Stimulated activated CD4-positive, alpha-beta T cell treated with anti-CD3 and anti-CD28 coated beads, Interleukin-2, amount 100 ng/mL, for 48 hours (primary cell): ENCODE measurements around the gene NOTUM.
"Not testable (repeated sequence)": the region's sequence is repeated elsewhere in the genome, so short reads cannot be mapped to it uniquely, and the experiment has no call there.

ENCODE experiments used
- DNase-seq, 2 donors: peaks; one replicate each; pipeline ENCODE4 v3.0.0-alpha.2; 2020

Gene NOTUM

GRCh38 chr17:81922566-81923301 is 38.3 kb downstream of the NOTUM start:
- no peak for DNase-seq

DNA sequence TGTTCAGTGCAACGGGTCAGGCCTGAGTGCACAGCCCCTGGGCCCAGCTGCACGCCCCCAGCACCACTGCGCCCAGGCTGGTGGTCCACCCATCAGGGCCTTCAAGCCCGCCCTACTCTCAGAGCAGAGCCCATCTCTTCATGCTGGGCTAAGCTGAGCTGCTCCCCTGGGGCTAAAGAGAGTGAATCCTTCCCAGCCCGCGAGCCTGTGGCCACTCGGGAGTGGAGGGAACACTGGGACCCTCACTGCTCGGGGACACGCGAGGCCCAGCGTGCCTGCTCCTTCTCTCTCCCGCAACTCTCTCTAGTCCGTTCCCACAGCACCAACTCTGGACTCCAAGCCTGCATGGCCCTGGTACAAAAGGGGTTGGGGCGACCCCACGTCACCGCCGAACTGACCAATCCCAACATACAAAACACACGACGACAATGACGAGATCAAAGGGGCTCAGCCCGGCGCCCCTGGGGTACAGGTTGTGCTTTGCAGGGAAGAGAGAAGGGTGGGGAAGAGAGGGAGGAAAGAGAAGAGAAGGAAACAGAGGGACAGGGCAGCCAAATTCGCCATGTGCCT is 38.9 kb downstream of the NOTUM start:
- no peak for DNase-seq

- no peak for DNase-seq
Measured at GRCh38 chr17:81921537-81921862, 39.5 kb downstream of the NOTUM start.

DNA sequence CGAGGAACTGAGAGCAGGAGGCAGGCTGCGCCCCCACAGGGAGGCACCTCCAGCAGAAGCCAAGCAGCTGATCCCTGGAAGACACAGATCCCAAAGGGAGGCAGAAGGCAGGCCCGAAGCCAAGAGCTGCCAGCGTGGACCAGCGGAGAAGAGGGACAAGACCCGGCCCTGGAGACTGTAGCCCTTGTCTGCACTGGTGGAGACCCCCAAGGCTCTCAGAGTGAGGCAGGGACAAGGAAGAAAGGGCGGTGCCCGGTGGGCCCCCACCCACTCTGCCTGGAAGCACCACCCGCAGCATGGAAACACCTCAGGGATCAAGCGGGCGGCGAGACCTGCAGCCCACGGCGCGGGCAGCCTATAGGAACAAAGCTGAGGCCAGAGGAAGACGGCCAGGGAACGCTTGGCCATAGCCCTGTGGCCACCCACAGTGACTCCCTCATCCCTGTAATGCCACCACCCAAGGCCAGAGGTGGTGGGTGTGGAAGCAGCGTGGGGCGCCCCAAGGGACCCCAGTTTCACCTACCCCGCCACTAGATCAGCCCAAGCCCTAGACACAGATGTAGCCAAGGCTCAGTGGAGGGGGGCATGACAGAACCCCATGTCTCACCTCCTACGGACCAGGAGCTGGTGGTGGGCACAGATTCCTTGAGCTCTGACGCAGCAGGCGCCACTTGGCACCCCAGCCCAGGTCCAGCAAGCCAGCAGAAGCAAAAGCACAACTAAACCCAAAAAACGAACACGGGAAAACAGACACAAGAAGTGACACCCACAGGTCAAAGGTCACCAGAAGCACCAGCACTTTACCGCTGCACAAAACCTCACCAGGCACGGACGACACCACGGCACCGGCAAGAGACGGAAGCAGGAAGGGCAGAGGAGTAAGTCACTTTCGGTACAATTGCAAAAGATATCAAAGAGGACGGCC is 40.1 kb downstream of the NOTUM start:
- no peak for DNase-seq

DNA sequence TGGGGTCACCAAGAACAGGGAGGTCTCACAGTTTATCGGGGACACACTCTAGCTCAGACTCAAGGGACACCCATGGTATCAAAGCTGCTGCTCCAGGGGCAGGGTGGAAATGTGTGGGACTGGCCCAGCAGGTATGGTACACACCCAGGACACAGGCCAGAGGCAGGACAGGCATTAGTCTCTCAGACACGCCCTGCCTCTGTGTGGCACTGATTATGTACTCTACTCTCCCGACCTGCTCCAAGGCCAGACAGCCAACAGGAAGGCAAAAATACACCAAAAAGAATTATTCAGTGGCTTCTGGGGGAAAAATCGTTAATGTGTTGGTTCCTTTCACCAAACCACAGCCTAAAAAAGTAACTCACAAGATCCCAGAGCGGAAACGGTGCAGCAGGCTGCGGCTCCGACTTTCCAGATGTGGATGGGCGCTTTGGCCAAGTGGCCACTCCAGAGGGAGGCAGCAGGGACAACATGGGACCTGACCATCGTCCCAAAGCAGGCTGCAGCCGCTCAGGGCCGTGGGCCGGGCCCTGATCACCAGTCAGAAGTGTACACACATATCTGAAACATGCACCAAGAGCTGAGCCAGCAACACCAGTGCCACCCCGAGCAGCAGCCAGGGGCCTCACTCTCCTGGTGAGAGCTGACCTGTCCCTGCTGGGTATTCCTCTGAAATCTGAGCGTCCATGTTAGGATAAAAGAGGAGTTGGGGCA is 42.0 kb downstream of the NOTUM start:
- no peak for DNase-seq

DNA sequence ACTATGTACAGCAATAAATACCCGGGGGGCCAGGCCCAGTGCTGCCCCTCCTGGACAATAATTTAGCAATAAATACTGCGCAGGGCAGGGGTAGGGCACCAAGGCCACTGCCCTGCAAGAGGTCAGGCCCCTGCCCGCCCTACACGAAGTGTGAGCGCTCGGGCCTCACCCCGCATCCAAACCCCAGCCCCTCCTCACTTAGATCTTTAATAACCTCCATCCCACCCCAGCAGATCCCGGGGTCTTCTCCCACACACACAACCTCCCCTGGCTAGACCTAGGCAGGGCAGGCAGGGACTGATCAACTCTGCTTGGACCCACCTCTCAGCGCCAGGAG is 42.7 kb downstream of the NOTUM start:
- DNase-seq: not testable (repeated sequence)

GRCh38 chr17:81917565-81918332 is 43.2 kb downstream of the NOTUM start, which contains the start of gene SIRT7:
Gene SIRT7 (minus strand): TSS chr17:81918176. CDS start chr17:81918131, 45 bp downstream.
- peak; percentile 65 to 77 for DNase-seq

DNA sequence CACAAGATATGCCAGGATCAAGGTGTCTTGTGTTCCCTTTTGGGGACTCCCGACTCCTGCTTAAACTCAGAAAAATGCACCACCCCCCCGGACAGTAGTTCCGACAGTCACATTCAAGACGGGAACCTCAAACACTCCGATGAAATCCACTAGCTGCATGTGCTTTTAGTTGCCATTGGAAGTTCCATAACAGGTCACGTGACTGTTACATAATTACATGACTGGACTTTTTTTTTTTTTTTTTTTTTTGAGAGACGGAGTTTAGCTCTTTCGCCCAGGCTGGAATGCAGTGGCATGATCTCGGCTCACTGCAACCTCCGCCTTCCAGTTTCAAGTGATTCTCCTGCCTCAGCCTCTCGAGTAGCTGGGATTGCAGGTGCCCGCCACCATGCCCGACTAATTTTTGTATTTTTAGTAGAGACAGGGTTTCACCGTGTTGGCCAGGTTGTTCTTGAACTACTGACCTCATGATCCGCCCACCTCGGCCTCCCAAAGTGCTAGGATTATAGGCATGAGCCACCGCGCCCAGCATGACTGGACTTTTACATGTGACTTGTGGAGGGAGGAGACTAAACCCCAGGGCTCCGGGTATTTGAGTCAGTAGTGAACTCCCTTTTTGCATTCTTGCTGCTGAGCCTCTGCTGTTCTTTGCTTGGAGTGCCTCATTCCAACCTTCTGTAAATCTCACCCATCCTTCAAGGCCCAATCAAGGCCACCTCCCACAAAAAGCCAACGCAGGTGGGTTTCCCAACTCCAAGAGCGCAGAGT is 44.6 kb downstream of the NOTUM start:
- no peak for DNase-seq

DNA sequence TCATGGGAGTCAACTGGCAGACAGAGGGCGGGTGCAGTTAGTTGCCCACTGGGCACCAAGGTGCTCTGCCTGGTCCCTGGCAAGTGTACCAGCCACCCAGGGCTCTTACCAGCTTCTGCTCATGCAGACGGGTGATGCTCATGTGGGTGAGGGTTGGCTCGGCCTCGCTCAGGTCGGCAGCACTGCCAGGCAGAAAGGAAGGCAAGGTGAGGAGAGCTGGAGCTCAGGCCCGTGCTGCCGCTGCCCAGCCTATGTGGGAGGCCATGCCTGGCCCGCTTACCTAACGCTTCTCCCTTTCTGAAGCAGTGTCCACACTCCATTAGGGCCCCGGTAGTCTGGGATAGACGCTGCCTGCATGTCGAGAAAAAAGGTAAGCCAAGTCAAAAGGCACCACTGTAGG is 45.7 kb downstream of the NOTUM start:
- no peak for DNase-seq

GRCh38 chr17:81914103-81914850 is 46.7 kb downstream of the NOTUM start:
- no peak for DNase-seq

GRCh38 chr17:81913394-81914102 is 47.4 kb downstream of the NOTUM start:
- no peak for DNase-seq

DNA sequence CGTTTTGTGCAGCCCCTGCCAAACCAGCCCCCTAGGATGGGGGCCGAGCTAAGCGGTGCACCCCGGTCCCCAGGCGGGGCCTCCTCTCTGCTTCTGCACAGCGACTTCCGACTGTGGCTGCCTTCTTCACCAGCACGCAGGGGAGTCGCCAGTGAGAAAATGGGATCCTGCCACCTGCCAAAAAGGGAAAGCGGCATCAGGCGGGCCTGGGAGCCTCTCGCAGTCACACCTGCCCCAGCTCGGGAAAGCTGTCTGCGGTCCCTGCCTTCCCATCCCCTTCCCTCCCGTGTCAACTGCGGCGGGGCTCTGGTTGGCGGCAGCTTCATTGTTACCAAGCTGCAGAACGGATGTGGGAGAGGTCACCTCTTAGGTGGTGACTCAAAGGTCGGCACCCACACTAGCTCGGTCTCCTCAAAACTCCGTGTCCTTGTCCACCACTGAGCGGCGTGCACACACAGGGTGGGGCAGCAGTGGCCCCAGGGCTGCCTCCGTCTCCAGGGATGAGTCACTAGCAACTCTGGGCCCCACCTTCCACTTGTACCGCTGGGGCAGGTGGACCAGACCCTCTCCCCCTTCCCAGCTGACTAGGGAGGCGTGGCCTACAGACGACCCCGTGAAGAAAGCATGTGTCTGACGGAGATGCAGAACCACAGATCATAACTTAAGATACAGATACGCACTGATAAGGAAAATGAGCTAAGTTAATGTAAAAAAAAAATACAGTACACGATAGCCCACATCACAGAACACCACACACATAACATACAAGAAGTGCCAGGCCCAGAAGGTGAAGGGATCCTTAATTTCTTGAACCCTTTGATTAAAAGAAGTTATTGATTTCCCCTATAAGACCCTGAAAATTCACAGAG is 48.3 kb downstream of the NOTUM start:
- no peak for DNase-seq

DNA sequence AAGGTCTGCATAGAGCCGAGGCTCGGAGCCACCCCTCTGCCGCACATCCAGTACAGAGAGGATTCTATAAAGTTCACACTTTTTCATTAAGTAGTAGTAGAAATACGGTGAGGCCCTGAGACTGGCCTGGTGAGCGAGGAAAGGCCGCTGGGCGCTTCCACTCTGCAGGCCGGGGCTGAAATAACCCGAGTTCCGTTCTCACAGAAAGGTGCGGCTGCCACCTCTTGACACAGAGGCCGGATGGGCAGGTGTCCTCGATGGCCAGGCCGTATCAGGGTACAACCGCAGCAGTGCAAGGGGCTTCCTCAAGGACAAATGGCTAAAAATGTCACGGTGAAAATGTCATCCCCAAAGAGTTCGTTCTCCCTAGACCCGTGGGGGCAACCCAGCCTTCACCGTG is 49.0 kb downstream of the NOTUM start:
- DNase-seq: no peak

- DNase-seq: peak; percentile 87 to 90
Measured at GRCh38 chr17:81911277-81911961, 49.6 kb downstream of the NOTUM start, which contains the start of gene PCYT2. Gene PCYT2 (minus strand): TSS chr17:81911399. CDS start chr17:81911355, 44 bp downstream.

GRCh38 chr17:81910840-81911276 is 50.1 kb downstream of the NOTUM start:
- no peak for DNase-seq

DNA sequence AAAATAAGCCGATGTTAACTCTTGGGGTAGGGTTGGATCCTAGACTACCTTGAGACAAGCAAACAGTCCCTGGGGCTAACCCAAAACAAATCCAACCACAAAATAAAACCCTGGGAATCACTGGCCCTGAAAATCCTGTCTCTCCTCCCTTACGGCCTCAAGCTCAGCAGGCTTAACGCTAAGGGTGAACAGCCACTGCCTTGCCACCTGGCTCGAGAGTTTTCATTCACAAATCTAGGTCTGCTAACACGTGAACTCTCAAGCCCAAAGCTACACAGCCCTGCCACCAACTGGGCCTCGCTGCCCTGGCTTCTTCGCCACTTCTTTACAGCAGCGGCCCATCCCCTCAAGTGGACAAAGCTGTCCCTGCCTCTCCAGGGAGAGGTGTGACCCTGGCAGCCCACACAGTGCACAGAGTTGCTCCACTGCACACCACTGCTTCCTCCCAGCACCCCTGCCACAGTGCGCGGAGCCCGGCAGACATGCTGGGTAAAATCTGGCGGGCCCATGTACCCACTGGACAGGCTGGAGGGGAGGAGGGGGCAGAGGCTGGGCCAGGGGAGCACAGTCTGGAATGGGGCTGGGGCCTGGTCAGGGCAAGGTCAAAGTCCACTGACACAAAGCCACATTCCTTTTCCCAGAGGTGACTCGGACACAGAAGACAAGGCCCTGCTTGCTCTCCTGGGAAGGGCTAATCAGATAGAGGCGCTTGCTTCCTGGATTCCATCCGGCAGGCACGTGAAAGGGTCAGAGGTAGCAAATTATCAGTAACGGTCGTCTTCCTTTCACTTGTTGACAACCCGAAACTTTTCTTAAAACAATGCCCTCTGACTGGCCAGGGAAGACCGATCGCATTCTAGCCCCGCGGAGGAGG is 50.8 kb downstream of the NOTUM start:
- DNase-seq: no peak

DNA sequence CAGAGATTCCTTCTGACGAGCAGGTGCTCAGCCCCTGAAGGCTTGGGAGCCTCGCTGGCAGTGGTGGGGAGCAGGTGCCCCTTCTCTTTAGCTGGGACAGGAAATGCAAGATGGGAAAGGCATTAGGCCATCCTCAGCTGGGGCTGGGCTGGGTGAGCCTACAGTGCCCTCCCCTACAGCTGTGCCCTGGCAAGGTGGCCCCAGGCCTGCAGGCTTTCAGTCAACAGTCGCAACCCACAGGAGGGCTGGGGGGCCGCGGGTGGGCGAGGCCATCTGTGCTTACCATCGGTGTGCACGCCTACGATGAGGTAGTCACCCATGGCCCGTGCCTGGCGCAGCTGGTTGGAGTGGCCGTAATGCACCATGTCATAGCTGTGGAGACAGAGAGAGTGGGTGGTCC is 51.8 kb downstream of the NOTUM start:
- no peak for DNase-seq
